HG03039 (cell line): ENCODE results near the gene MBD6.

Experiments
- ATAC-seq: cut with Tn5 transposase; IDR thresholded peaks from one replicate; pipeline ENCODE4 v1.9.1; 2021; ENCODE audit warnings: mild to moderate bottlenecking, moderate library complexity; ENCODE audit not compliant: unreplicated experiment

MBD6 gene

GRCh38 chr12:57522011-57522886 lies at the start of gene MBD6:
Gene MBD6, plus strand, starts transcription at chr12:57522824. Its CDS starts 1,480 bp downstream, at chr12:57524304.
- ATAC-seq, result peak; percentile 33

GRCh38 chr12:57473392-57473791 lies 49.2 kb upstream of the MBD6 start:
- ATAC-seq, result no peak

- no peak for ATAC-seq
These were observed 48.7 kb upstream of the MBD6 start for GRCh38 chr12:57473886-57474285.

- no peak for ATAC-seq
These were observed 48.2 kb upstream of the MBD6 start for GRCh38 chr12:57474430-57474829.

- ATAC-seq, result no peak
These were observed 47.8 kb upstream of the MBD6 start for GRCh38 chr12:57474862-57475261.

GRCh38 chr12:57475271-57476161 lies 47.1 kb upstream of the MBD6 start:
- ATAC-seq, result no peak

GRCh38 chr12:57476162-57476992 lies 46.2 kb upstream of the MBD6 start:
- no peak for ATAC-seq

GRCh38 chr12:57476993-57477709 lies 45.5 kb upstream of the MBD6 start:
- ATAC-seq, result no peak

- ATAC-seq, result no peak
These were observed 44.6 kb upstream of the MBD6 start for GRCh38 chr12:57477710-57478681.

GRCh38 chr12:57479043-57479375 lies 43.6 kb upstream of the MBD6 start:
- no peak for ATAC-seq

- ATAC-seq, result no peak
These were observed 43.1 kb upstream of the MBD6 start, which contains the start of gene ARHGAP9 for GRCh38 chr12:57479376-57480115. Gene ARHGAP9, minus strand, starts transcription at chr12:57479866. Its CDS starts 460 bp downstream, at chr12:57479406.

- no peak for ATAC-seq
These were observed 41.0 kb upstream of the MBD6 start for GRCh38 chr12:57481671-57482070.

- ATAC-seq, result no peak
These were observed 39.2 kb upstream of the MBD6 start for GRCh38 chr12:57483466-57483865.

- ATAC-seq, result no peak
These were observed 36.9 kb upstream of the MBD6 start for GRCh38 chr12:57485695-57486094.

GRCh38 chr12:57487055-57487596 lies 35.5 kb upstream of the MBD6 start:
- no peak for ATAC-seq

- ATAC-seq, result peak; percentile 95
These were observed 34.8 kb upstream of the MBD6 start, which contains the start of gene MARS1 for GRCh38 chr12:57487597-57488401. Gene MARS1, plus strand, starts transcription at chr12:57488068. Its CDS starts 23 bp downstream, at chr12:57488091.
